Loucy (cell line): ENCODE data around the gene KCNH1.

Source experiments
- CTCF ChIP-seq: fragments of 200-600 bp; sonication (generic); conservative IDR thresholded peaks from 2 replicates; pipeline ENCODE4 v1.5.1; 2014; ENCODE audit warnings: mild to moderate bottlenecking, antibody characterized with exemption, low read length
- EZH2phosphoT487 ChIP-seq: fragments of 200-600 bp; IDR thresholded peaks from 2 replicates; pipeline ENCODE4 v1.6.1; 2018; ENCODE audit warnings: antibody characterized with exemption, mild to moderate bottlenecking, moderate library complexity, borderline replicate concordance

- TF ChIP-seq CTCF: no peak
- no peak for TF ChIP-seq EZH2phosphoT487
Observed at GRCh38 chr1:210731597-210731996, 402.4 kb downstream of the KCNH1 start.
